ENCODE results near the gene PLOD2. TPM values are rescaled to one million over a fixed set of nuclear protein-coding genes. Genes with fewer than 3 reads are reported as not detected.

PLOD2 gene
- total and polyA plus RNA-seq, 2 of the 4 experiments (the other 2 are of a cell fraction), result 84.0 to 117 TPM

GRCh38 chr3:146157325-146158060 is 3.5 kb downstream of the PLOD2 start:
- Histone ChIP-seq H3K9me3 (ENCODE audit: control insufficient read depth, insufficient read depth, low read length) (no peaks in the 10 kb centered on the region), H2BK15ac (ENCODE audit: low read depth, low read length) (no peak overlapping the region), H4K20me1 (ENCODE audit: insufficient read depth, low read length) (peaks cover 34% of the 10 kb centered on the region), H3K18ac (ENCODE audit: low read depth, low read length) (no peak overlapping the region), H4K8ac (ENCODE audit: low read depth in 2 of 2, low read length in 2 of 2) (no peak overlapping the region; a peak in 1 of 4 replicates), H2AFZ (replicated peaks; ENCODE audit: low read length, poor library complexity) (no peak overlapping the region), H3K36me3 (ENCODE audit: control insufficient read depth, insufficient read depth, low read length) (no peaks in the 10 kb centered on the region; the same call in 1 of the 2 replicates), H3K9me1 (ENCODE audit: insufficient read depth, low read length) (peaks cover 5% of the 10 kb centered on the region), H3K9ac (ENCODE audit: low read depth, low read length) (peak overlapping the region; percentile 6; the same call in 1 of the 2 replicates), H2AK9ac (replicated peaks; ENCODE audit: low read depth, low read length, poor library complexity) (no peak overlapping the region), H3K23ac (ENCODE audit: low read depth, low read length) (peak overlapping the region; percentile 40; the same call in 1 of the 2 replicates), H2AK5ac (ENCODE audit: low read depth, low read length) (no peak overlapping the region), H3K27me3 (ENCODE audit: control insufficient read depth, insufficient read depth, low read length) (no peaks in the 10 kb centered on the region), H3K27ac (ENCODE audit: insufficient read depth, low read length) (no peak overlapping the region), H3K4me3 (ENCODE audit: insufficient read depth, low read depth, low read length) (peak overlapping the region; percentile 11; the same call in 1 of the 2 replicates), H2BK20ac (ENCODE audit: low read depth, low read length) (no peak overlapping the region), H3K56ac (ENCODE audit: extremely low read depth, insufficient read depth, low read length) (no peak overlapping the region), H4K91ac (ENCODE audit: insufficient read depth, low read depth, low read length) (no peak overlapping the region), H2BK5ac (ENCODE audit: low read depth, low read length, poor library complexity, severe bottlenecking) (no peak overlapping the region), H3K4me1 (ENCODE audit: control insufficient read depth, insufficient read depth, low read length) (peaks cover 13% of the 10 kb centered on the region), H3K79me1 (ENCODE audit: low read depth in 1 of 2, low read length in 2 of 2) (peaks cover 12 to 41% of the 10 kb centered on the region in 2 experiments; a peak in 3 of 4 replicates), H4K5ac (ENCODE audit: low read depth, low read length) (no peak overlapping the region), H3K4ac (ENCODE audit: low read depth, low read length) (no peak overlapping the region), H3K14ac (replicated peaks; ENCODE audit: low read depth, low read length) (no peak overlapping the region), H3K4me2 (ENCODE audit: low read depth, low read length) (peak overlapping the region; percentile 77; the same call in 1 of the 2 replicates), H2BK120ac (ENCODE audit: low read depth, low read length) (no peak overlapping the region)
- POLR2A ChIA-PET (ENCODE audit: unreplicated experiment), result interaction anchor here (0.6 kb wide), 1 partner anchor 9 kb away, joined by 5 read pairs; no protein-coding TSS in a partner anchor
- dilution Hi-C loops (cut with HindIII; ENCODE audit: low sequenced_read_pairs, unreplicated experiment), result no loop called here
- in situ Hi-C loops (cut with MboI; ENCODE audit: low sequenced_read_pairs), result no loop called here
- BruUV-seq (replicated peaks), result no TSS peak
- intact Hi-C loops (cut with micrococcal nuclease), result loop anchor here (2.0 kb wide), 1 partner anchor 15 kb away; no protein-coding TSS in a partner anchor
- no CpG with 5 or more reads among the region's 2 CpGs for WGBS, 2 experiments (ENCODE audit: extremely low coverage in 2 of 2, insufficient read length in 1 of 2)
- DNase-seq (no peak), ATAC-seq (ENCODE audit: low read depth) (no peak)
- CTCF ChIA-PET, result interaction anchor here (0.8 to 2.5 kb wide), 4 partner anchors 9 to 170 kb away, joined by 3 to 8 read pairs (median 5); no protein-coding TSS in a partner anchor
- no peak for TF ChIP-seq RAD21 (IDR thresholded peaks at IDR 0.05; ENCODE audit: low read length)
- no peak for TF ChIP-seq POLR2A (IDR thresholded peaks at IDR 0.05; ENCODE audit: low read depth, low read length)
- TF ChIP-seq FOS (IDR thresholded peaks at IDR 0.05; ENCODE audit: low read depth, low read length), result no peak
- TF ChIP-seq RCOR1 (IDR thresholded peaks at IDR 0.05; ENCODE audit: insufficient replicate concordance, low read length), result no peak
- TF ChIP-seq CEBPB (IDR thresholded peaks at IDR 0.05; ENCODE audit: low read depth, low read length), result no peak
- no peak for TF ChIP-seq RFX5 (IDR thresholded peaks at IDR 0.05; ENCODE audit: low read depth, low read length)
- no peak for TF ChIP-seq SMC3 (IDR thresholded peaks at IDR 0.05; ENCODE audit: low read depth, low read length)
- no peak for TF ChIP-seq BHLHE40 (IDR thresholded peaks at IDR 0.05; ENCODE audit: low read depth, low read length)
- TF ChIP-seq CHD1 (IDR thresholded peaks at IDR 0.05; ENCODE audit: low read depth, low read length), result no peak
- no peak for TF ChIP-seq CTCF (conservative IDR thresholded peaks at IDR 0.05; ENCODE audit: low read depth, low read length)
- no peak for TF ChIP-seq NFE2L2 (IDR thresholded peaks at IDR 0.05; ENCODE audit: low read depth, low read length)
- no peak for TF ChIP-seq MAZ (IDR thresholded peaks at IDR 0.05; ENCODE audit: borderline replicate concordance, low read depth, low read length)
- TF ChIP-seq ELK1 (IDR thresholded peaks at IDR 0.05; ENCODE audit: borderline replicate concordance, low read depth, low read length), result no peak
- TF ChIP-seq MXI1 (IDR thresholded peaks at IDR 0.05; ENCODE audit: borderline replicate concordance, low read depth, low read length), result no peak
- no peak for TF ChIP-seq MAFK (IDR thresholded peaks at IDR 0.05; ENCODE audit: low read depth, low read length)

All from IMR-90 (cell line).